Erythroblast (primary cell): ENCODE results near the gene CHST8.

ENCODE experiments used
- GATA1 ChIP-seq: IDR thresholded peaks from 2 replicates; pipeline ENCODE4 v1.6.1; 2011; ENCODE audit warnings: low read depth, mild to moderate bottlenecking, control low read depth, low read length, moderate library complexity
- POLR2A ChIP-seq: IDR thresholded peaks from 2 replicates; pipeline ENCODE4 v1.6.1; 2011; ENCODE audit warnings: mild to moderate bottlenecking, low read length

GRCh38 chr19:33812388-33813330 is 190.9 kb downstream of the CHST8 start:
- TF ChIP-seq POLR2A (no peak), GATA1 (no peak)
